HG03521 (cell line): ENCODE measurements around the gene CD40LG.
A peak's percentile ranks its signal among the peaks of the same experiment; 100 is the strongest.

Source experiments
- ATAC-seq: cut with Tn5 transposase; IDR thresholded peaks from one replicate; pipeline ENCODE4 v1.9.1; 2021; ENCODE audit warnings: mild to moderate bottlenecking, moderate library complexity; ENCODE audit not compliant: unreplicated experiment

The CD40LG gene

DNA sequence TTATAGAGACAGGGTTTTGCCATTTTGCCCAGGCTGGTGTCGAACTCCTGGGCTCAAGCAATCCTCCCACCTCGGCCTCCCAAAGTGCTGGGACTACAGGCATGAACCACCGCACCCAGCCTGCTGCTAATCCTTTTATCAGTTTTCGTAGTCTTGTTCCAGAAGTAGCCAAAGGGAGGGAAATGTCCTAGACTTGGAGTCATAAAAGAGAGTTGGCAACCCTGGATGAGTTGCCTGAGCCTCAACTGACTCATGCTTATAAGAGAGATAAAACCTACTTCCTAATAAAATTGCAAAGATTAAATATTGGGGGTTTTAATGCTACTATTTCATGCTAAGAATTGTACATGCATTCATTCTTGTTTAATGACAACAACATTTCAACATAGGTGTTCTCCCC is 44.3 kb downstream of the CD40LG start:
- no peak for ATAC-seq

DNA sequence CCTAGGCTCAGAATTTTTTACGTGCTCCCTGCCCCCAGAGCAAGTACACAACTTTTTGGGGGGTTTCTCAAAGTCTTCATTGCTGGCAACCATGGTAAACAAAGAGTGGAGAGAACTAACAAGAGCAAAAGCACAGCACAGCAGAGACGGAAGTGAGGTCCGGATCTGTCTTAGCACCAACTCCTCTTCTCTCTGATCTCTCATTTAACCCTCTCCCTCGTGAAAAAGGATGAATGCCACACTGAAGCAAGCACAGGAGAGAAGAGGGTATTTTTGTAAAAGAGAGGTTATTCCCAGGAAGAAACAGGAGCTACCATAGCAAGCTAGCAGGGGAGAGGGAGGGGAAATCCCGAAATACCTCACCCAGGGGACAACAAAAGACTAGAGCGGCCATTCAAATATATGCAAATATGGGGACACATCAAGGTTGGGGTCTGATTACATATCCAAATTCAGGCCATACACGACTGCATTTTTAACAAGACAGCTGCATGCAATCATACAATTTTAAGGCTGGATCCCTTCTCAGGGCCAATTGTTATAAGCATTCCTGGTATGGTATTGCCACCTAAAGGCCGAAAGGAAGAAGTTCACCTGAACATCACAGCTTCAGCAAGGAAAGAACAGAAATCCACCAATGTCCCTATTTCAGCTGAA is 46.6 kb downstream of the CD40LG start:
- peak; percentile 68 for ATAC-seq

DNA sequence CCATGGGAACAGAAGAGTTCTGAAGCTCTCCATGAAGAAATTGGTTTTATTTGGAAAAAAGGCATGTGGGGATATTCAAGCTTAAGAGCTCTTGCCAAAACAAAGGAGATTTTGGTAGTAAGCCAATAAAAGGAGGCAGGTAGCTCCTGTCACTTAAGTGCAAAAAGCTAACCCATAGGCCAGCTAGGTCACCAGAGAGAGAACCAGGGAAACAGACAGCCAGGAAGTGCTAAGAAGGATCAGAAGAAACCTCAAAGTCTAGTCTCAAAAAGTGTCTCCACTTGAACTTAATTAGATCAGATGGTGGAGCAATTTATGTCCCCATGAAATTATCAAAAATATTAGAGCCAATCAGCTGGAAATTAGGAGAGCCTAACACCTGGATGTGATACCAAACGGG is 49.2 kb downstream of the CD40LG start:
- no peak for ATAC-seq

GRCh38 chrX:136708348-136708747 is 60.4 kb downstream of the CD40LG start:
- ATAC-seq: peak; percentile 53
